CD4-positive, alpha-beta T cell (primary cell): ENCODE data around the gene DACT2. TPM values are rescaled to one million over a fixed set of nuclear protein-coding genes. Genes with fewer than 3 reads are reported as not detected.

ENCODE experiments used
- ATAC-seq: fragments of 200-7000 bp; cut with Tn5 transposase; one replicate; pipeline ENCODE4 v1.10.0; 2022; ENCODE audit warnings: mild to moderate bottlenecking; ENCODE audit not compliant: poor library complexity
- CTCF ChIA-PET: fragments of 350-600 bp; sonication (Branson Sonifier 250); formaldehyde crosslinking; loops from one replicate; lab custom pipeline; 2021; ENCODE audit warnings: antibody characterized with exemption, inconsistent platforms; lab: Charles Lee
- POLR2A ChIA-PET: fragments of 350-600 bp; sonication (Branson Sonifier 250); formaldehyde crosslinking; loops from one replicate; lab custom pipeline; 2021; ENCODE audit warnings: antibody characterized with exemption, inconsistent platforms; lab: Charles Lee
- DNase-seq, 14 experiments: peaks; one replicate each; pipeline ENCODE4 v3.0.0-alpha.2; 2013 to 2020; ENCODE audit warnings: mixed read lengths in 2 of 14
- H3K27ac ChIP-seq, 2 donors: one replicate each; pipeline versions ENCODE4 v1.5.1 to v1.7.0; 2013; ENCODE audit warnings: low read length in 2 of 2, low read depth in 1 of 2, mild to moderate bottlenecking in 1 of 2
- H3K27me3 ChIP-seq, 2 experiments: 1 replicate in 1 of 2; 2 replicates in 1 of 2; pipeline versions ENCODE4 v1.6.1 to v1.7.0; 2013; ENCODE audit warnings: low read length in 2 of 2, control low read depth in 1 of 2, mild to moderate bottlenecking in 1 of 2, moderate library complexity in 1 of 2; ENCODE audit not compliant: insufficient read depth in 2 of 2, control insufficient read depth in 1 of 2
- H3K36me3 ChIP-seq: one replicate; pipeline ENCODE4 v1.6.1; 2013; ENCODE audit warnings: low read length, control low read depth; ENCODE audit not compliant: insufficient read depth
- H3K4me1 ChIP-seq: one replicate; pipeline ENCODE4 v1.6.1; 2013; ENCODE audit warnings: low read length, control low read depth; ENCODE audit not compliant: insufficient read depth
- H3K4me3 ChIP-seq: one replicate; pipeline ENCODE4 v1.5.1; 2013; ENCODE audit warnings: mild to moderate bottlenecking, low read length, moderate library complexity
- H3K9me3 ChIP-seq, 2 experiments: 1 replicate in 1 of 2; 2 replicates in 1 of 2; pipeline versions ENCODE4 v1.6.1 to v1.7.0; 2013; ENCODE audit warnings: low read length in 2 of 2, mild to moderate bottlenecking in 2 of 2, control low read depth in 1 of 2, moderate library complexity in 1 of 2; ENCODE audit not compliant: control insufficient read depth in 1 of 2, insufficient read depth in 1 of 2
- H3K27ac Mint-ChIP-seq: one replicate; pipeline ENCODE4 v1.8.0; 2020; ENCODE audit warnings: mixed read lengths
- H3K27me3 Mint-ChIP-seq: one replicate; pipeline ENCODE4 v1.8.0; 2021; ENCODE audit warnings: mixed read lengths
- H3K36me3 Mint-ChIP-seq: one replicate; pipeline ENCODE4 v1.8.0; 2021; ENCODE audit warnings: low read depth, mixed read lengths
- H3K4me1 Mint-ChIP-seq: one replicate; pipeline ENCODE4 v1.8.0; 2021; ENCODE audit warnings: low read depth, mixed read lengths
- H3K4me3 Mint-ChIP-seq: one replicate; pipeline ENCODE4 v1.8.0; 2020; ENCODE audit warnings: mild to moderate bottlenecking, mixed read lengths
- H3K9me3 Mint-ChIP-seq: one replicate; pipeline ENCODE4 v1.8.0; 2020; ENCODE audit warnings: mixed read lengths
- CTCF ChIP-seq: fragments of 200-600 bp; IDR thresholded peaks from one replicate; pipeline ENCODE4 v1.8.0; 2022; ENCODE audit warnings: antibody characterized with exemption, mild to moderate bottlenecking
- intact Hi-C, 2 experiments: fragments of 100-400 bp; cut with DNase I in 1 of 2; cut with micrococcal nuclease in 1 of 2; formaldehyde crosslinking; loops; one replicate each; pipeline versions ENCODE4 v1.15.1 to v1.9.0; 2023 to 2025; cut with DNase I, micrococcal nuclease
- total RNA-seq, 174 experiments: library from RNA in 2 of 174; stranded (reverse) in 2 of 174; gene quantifications; one replicate each; pipeline ENCODE4 v1.2.3 and lab custom pipeline; 2021 to 2026

The DACT2 gene
- total RNA-seq, 2 experiments from 2014 or later, result not detected

GRCh38 chr6:168355716-168356522 lies 36.3 kb upstream of the DACT2 start:
- H3K36me3 ChIP-seq, result no peaks in the 10 kb centered on the region
- no peaks in the 10 kb centered on the region for H3K27me3 ChIP-seq
- H3K4me3 ChIP-seq, result no peak overlapping the region
- H3K27ac Mint-ChIP-seq, result no peak overlapping the region
- H3K9me3 ChIP-seq, result peaks cover 0 to 4% of the 10 kb centered on the region in 2 experiments
- CTCF ChIA-PET, result no interaction called here
- no peak for ATAC-seq
- no peaks in the 10 kb centered on the region for H3K4me1 ChIP-seq
- H3K36me3 Mint-ChIP-seq, result no peaks in the 10 kb centered on the region
- intact Hi-C loops, result no loop called here
- H3K4me1 Mint-ChIP-seq, result no peaks in the 10 kb centered on the region
- TF ChIP-seq CTCF, result no peak
- H3K27me3 Mint-ChIP-seq, result peaks cover 23% of the 10 kb centered on the region
- H3K4me3 Mint-ChIP-seq, result no peak overlapping the region
- H3K27ac ChIP-seq, result no peak overlapping the region
- no peak for DNase-seq
- peaks cover 2% of the 10 kb centered on the region for H3K9me3 Mint-ChIP-seq
- POLR2A ChIA-PET, result no interaction called here

GRCh38 chr6:168354338-168354737 lies 34.8 kb upstream of the DACT2 start:
- H3K27me3 Mint-ChIP-seq, result peaks cover 23% of the 10 kb centered on the region
- intact Hi-C loops, result no loop called here
- no peak for TF ChIP-seq CTCF
- Histone ChIP-seq H3K4me3 (no peak overlapping the region), H3K36me3 (no peaks in the 10 kb centered on the region), H3K4me1 (no peaks in the 10 kb centered on the region), H3K27ac (no peak overlapping the region), H3K27me3 (no peaks in the 10 kb centered on the region), H3K9me3 (peaks cover 0 to 7% of the 10 kb centered on the region in 2 experiments)
- no peaks in the 10 kb centered on the region for H3K9me3 Mint-ChIP-seq
- no peaks in the 10 kb centered on the region for H3K36me3 Mint-ChIP-seq
- no peak for DNase-seq
- no peak for ATAC-seq
- ChIA-PET CTCF (no interaction called here), POLR2A (no interaction called here)
- no peak overlapping the region for H3K4me3 Mint-ChIP-seq
- no peaks in the 10 kb centered on the region for H3K4me1 Mint-ChIP-seq
- no peak overlapping the region for H3K27ac Mint-ChIP-seq

- ATAC-seq (no peak), DNase-seq (no peak)
- H3K36me3 ChIP-seq, result no peaks in the 10 kb centered on the region
- H3K4me1 Mint-ChIP-seq, result no peaks in the 10 kb centered on the region
- no peaks in the 10 kb centered on the region for H3K36me3 Mint-ChIP-seq
- no peak overlapping the region for H3K27ac Mint-ChIP-seq
- intact Hi-C loops, result no loop called here
- H3K4me3 Mint-ChIP-seq, result no peak overlapping the region
- CTCF ChIA-PET, result no interaction called here
- POLR2A ChIA-PET, result no interaction called here
- peaks cover 21% of the 10 kb centered on the region for H3K27me3 Mint-ChIP-seq
- no peaks in the 10 kb centered on the region for H3K9me3 Mint-ChIP-seq
- H3K4me1 ChIP-seq, result no peaks in the 10 kb centered on the region
- H3K27me3 ChIP-seq, result no peaks in the 10 kb centered on the region
- TF ChIP-seq CTCF, result no peak
- H3K27ac ChIP-seq, result no peak overlapping the region
- H3K9me3 ChIP-seq, result peaks cover 0 to 15% of the 10 kb centered on the region in 2 experiments
- H3K4me3 ChIP-seq, result no peak overlapping the region
Measured at GRCh38 chr6:168353041-168353440, 33.5 kb upstream of the DACT2 start.
